HG02884 (cell line): Measurements from ENCODE around the gene DIDO1.

Experiments used
- ATAC-seq: cut with Tn5 transposase; IDR thresholded peaks from one replicate; pipeline ENCODE4 v1.9.1; 2021; ENCODE audit warnings: mild to moderate bottlenecking, moderate library complexity; ENCODE audit not compliant: unreplicated experiment

Gene DIDO1

GRCh38 chr20:62926229-62927127 is at the start of gene DIDO1:
TSS of gene DIDO1 (minus strand) at chr20:62926505.
- ATAC-seq, result peak; percentile 53

DNA sequence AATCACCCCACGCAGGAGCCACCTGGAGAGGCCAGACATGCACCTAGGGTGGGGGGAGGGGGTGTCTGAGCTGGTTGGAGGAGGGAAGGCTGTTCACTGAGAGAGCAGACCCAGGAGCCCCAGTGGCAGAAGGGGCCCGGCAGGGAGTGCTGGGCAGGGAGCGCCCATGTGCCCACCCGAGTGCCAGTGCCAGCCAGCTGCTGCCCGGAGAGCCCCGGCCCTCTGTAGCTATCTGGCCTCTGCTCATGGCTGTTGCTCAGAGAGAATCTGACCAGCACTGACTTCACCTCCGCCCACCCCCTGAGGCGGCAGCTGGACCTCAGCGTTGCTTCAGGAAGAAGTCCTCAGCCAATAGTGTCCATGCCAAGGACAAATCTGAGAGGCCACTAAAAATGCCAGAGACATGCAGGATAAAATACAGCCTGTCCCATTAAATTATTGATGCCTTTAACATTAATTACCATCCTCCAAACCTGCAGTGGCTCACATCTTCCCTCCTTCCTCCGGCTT is 49.0 kb upstream of the DIDO1 start:
- no peak for ATAC-seq

DNA sequence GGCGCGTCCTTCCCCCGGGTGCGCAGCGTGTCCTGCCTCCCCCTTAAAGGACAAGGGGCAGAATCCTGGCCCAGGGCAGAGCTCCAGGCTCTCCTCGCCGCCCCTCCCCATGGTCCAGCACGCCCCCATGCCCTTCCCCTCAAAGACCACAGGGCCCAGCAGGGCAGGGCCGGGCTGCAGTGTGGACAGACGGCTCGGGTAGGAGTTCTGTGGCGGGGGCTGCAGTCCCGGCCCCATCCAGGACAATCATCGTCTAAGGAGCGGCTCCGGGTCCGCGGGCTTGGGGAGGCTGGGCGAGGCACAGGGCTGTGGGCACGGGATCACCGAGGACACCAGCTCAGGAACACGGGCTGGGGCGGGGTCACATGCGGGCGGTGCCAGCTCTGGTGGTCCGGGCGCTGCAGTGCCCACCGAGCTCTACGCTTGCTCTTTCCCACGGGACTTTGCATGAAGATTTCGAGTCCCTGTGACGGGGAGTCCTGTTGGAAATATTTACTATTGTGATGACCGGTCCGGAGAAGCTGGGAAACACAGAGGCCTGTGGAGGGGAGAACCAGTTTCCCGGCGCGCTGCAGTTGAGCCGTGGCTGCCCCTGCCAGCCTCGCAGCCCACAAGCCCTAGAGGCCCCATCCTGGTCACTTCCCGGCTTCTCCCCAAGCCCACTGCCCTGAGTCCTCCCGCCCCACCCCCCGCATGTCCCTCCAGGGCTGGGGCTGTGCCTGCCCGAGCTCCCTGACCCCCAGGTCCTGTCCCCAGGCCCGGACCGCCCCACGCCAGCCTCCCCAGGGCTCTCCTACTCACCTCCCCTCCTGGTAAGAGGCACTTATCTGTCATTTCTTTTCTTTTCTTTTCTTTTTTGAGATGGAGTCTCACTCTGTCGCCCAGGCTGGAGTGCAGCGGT is 46.8 kb upstream of the DIDO1 start:
- no peak for ATAC-seq

GRCh38 chr20:62971950-62972844 is 45.9 kb upstream of the DIDO1 start:
- peak; percentile 50 for ATAC-seq

GRCh38 chr20:62971211-62971949 is 45.1 kb upstream of the DIDO1 start:
- ATAC-seq, result no peak

DNA sequence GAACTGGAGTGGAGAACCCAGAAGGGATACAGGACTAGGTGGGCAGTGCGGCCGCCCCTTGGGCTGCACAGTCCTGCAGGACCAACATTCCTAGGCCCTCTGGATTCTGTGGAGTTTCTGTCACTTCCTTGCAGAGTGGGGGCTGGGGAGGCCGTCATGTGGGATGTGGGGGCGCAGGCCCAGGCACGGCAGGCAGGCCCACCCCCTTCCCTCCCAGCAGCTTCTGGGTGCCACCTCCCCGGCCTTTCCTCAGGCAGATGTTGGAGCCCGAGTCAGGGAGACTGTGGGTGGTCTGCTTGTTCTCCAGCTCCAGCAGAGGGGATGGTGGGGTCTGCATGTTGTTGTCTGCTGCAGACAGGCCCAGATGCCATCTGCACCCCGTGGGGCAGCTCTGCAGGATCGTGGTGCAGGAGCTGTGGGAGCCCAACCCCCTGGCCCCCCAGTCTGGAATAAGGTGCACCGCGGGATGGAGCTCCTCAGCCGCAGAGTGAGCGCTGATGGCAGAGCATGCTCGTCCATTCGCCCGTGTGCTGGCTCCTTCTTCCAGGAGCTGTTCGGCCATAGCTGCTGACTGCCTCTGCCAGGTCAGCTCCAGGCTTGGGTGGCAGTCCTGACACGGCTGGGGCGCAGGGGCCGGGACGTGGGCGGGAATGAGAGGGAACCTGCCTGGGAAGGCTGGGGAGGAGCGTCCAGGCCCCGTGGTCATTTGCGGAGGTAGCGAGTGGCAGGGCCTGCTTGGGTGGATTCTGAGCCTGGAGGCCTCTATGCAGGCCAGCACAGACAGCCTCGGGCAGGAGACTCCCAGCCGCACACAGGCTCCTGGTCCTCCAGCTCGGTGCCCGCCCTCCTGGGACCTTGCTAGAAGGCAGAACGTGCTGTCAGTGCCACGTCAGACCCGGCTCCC is 44.3 kb upstream of the DIDO1 start:
- ATAC-seq, result no peak

DNA sequence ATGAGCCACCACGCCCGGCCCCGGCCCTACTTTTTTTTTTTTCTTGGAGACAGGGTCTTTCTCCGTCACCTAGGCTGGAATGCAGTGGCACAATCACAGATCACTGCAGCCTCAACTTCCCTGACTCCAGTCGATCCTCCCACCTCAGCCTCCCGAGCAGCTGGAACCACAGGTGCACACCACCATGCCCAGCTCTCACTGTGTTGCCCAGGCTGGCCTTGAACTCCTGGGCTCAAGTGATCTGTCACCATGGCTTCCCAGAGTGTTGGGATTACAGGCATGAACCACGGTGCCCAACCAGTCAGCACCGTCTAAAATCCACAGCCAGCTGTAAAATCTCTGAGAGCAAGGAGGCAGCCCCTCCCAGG is 43.6 kb upstream of the DIDO1 start:
- no peak for ATAC-seq

GRCh38 chr20:62969179-62969760 is 43.0 kb upstream of the DIDO1 start:
- ATAC-seq, result no peak

DNA sequence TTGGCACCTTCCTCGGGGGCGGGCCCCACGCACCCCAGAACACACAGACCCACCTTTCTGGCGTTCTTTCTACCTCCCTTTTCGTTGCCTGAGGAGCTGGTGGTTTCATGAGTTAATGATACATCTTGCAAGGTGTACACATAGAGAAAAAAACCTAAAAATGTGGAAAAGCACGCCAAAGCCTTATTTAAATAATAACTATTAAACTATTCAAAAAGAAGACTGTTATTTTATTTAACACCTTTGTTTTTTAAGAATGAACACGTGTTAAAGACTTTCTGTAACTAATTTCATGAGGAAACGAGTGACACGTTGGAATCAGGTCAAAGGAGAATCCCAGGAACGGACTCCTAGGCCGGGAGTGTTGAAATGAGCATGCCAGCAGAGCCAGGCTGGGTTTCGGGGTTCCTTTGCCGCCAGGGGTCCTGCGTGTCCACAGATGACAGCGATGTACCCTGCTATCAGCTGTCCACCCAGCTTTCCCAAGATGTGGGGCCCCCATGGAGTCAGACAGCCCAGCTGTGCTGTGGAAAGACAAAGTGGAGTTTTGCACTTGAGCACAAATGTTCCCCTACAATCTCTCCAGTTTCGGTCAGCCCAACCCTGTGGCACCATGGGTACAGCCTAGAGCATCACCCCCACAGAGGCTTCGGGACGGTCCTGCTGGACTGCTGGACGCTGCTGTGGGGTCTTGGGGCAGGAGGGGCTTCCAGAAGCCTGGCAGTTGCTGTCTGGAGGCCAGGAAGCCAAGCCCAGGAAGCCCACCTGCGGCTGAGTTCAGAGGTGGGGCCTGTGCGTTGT is 42.3 kb upstream of the DIDO1 start:
- no peak for ATAC-seq

GRCh38 chr20:62967628-62968351 is 41.5 kb upstream of the DIDO1 start:
- ATAC-seq, result no peak

- no peak for ATAC-seq
These were observed 40.8 kb upstream of the DIDO1 start for GRCh38 chr20:62967149-62967501.

GRCh38 chr20:62966212-62967148 is 40.2 kb upstream of the DIDO1 start:
- ATAC-seq, result no peak

DNA sequence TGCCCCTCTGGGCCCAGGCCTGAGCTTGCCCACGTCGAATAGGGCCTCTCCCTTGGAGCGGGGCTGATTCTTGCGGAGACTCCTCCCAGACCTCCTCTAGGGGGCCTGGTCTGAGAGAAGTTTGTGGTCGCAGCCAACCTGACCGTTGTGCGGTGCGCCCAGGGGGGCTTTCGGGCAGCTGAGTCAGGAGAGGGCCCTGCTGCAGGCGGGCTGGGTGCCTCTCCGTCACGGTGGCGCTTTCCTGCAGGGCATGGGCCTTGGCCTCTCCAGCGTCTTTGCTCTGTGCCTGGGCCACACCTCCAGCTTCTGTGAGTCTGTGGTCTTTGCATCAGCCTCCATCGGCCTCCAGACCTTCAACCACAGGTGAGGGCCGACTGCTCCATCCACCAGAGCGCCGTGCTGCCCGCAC is 39.1 kb upstream of the DIDO1 start:
- ATAC-seq, result no peak

DNA sequence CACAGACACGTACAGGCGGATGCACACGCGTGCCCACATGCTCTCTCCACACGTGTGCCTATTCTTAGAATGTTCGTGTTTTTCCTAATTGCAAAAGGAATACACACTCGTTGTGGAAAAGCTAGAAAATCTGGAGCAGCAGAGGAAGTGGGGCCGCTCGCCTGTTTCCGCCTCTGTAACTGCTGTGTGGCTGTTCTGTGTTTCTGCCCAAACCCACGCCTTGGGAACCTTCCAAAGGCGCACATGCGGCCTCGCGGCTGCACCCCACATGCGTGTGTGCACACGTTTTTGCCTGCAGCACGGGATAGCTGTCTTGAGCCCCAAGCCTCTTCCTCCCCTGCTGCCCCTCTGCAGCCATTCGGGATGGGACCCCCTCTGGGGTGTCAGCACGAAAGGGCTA is 38.4 kb upstream of the DIDO1 start:
- ATAC-seq, result no peak

DNA sequence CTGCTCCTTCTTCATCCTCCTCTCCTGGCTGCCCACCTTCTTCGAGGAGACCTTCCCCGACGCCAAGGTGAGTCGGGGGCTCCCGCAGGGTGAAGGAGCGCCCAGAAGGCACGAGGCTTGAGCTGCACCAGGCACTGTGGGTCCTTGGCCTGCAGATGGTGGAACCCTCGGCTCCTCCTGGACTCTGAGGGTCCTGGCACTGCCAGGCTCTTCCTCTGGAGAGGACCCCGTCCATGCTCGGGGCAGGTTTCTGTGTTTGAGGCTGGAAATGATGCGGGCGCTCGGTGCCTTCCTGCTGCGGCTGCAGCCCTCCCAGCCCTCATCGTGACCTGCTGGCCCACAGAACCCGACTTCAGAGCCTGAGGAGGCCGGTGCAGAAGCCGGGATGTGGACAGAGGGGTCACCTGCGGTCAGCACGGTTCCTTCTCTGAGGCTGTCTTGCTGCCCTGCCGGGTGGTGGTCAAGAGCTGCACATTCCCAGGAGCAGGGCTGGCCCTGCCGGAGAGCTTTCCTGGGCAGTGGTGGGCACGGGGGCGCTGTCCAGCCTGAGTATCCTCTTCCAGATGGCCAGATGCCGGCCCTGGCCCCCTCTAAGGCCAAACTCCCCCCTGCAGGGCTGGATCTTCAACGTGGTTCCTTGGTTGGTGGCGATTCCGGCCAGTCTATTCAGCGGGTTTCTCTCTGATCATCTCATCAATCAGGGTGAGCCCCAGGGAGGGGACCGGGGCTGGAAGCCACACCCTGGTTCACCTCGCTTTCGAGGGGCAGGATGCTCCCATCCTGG is 37.5 kb upstream of the DIDO1 start:
- ATAC-seq, result no peak
